OCI-LY3 (cell line): Measurements from ENCODE around the gene COG5.

ENCODE experiments used
- EZH2phosphoT487 ChIP-seq: fragments of 200-600 bp; shearing (Covaris generic); IDR thresholded peaks from 2 replicates; pipeline ENCODE4 v1.6.1; 2018; ENCODE audit warnings: antibody characterized with exemption, mixed run types, low read depth
- TF ChIP-seq, protein P1 (sequence below): fragments of 200-600, 300-600 bp; sonication (generic); IDR thresholded peaks from 2 replicates; pipeline ENCODE4 v1.5.1; 2014; ENCODE audit warnings: antibody characterized with exemption, low read length, low read depth

DNA sequence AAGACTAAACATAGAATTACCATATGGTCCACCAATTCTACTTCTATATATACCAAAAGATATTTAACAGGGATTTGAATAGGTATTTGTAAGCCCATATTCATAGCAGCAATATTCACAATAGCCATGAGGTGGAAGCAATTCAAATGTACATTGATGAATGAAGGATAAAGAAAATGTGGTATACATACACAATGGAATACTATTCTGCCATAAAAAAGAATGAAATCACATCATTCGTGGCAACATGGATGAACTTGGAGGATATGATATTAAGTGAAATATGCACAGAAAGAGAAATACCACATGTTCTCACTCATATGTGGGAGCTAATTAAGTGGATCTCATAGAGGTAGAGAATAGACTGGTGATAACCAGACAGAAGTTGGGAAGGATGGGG is 128.0 kb downstream of the COG5 start:
- TF ChIP-seq, protein P1, sequence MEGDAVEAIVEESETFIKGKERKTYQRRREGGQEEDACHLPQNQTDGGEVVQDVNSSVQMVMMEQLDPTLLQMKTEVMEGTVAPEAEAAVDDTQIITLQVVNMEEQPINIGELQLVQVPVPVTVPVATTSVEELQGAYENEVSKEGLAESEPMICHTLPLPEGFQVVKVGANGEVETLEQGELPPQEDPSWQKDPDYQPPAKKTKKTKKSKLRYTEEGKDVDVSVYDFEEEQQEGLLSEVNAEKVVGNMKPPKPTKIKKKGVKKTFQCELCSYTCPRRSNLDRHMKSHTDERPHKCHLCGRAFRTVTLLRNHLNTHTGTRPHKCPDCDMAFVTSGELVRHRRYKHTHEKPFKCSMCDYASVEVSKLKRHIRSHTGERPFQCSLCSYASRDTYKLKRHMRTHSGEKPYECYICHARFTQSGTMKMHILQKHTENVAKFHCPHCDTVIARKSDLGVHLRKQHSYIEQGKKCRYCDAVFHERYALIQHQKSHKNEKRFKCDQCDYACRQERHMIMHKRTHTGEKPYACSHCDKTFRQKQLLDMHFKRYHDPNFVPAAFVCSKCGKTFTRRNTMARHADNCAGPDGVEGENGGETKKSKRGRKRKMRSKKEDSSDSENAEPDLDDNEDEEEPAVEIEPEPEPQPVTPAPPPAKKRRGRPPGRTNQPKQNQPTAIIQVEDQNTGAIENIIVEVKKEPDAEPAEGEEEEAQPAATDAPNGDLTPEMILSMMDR, result no peak
- no peak for TF ChIP-seq EZH2phosphoT487
